K562 (cell line): ENCODE results near the gene PACRG. TPM values are rescaled to one million over a fixed set of nuclear protein-coding genes. Genes with fewer than 3 reads are reported as not detected.

Experiments used
- DIDO1 ChIP-seq: fragments of 450-650 bp; IDR thresholded peaks from 2 replicates; pipeline ENCODE4 v1.6.1; 2016; ENCODE audit warnings: low read depth, missing biosample characterization, missing genetic modification characterization
- NRF1 ChIP-seq, 2 experiments: fragments of 450-650 bp; IDR thresholded peaks in 1 of 2; conservative IDR thresholded peaks in 1 of 2; 2 replicates each; pipeline ENCODE4 v1.6.1; 2014; ENCODE audit warnings: mild to moderate bottlenecking in 2 of 2
- SIN3A ChIP-seq, 2 experiments: fragments of 150-350 bp in 1 of 2; IDR thresholded peaks; 2 replicates each; pipeline ENCODE4 v1.6.1; 2011 to 2016; ENCODE audit warnings: borderline replicate concordance in 2 of 2, low read depth in 2 of 2, low read length in 2 of 2, mild to moderate bottlenecking in 2 of 2, moderate library complexity in 2 of 2; ENCODE audit not compliant: control insufficient read depth in 1 of 2
- SMARCA5 ChIP-seq: fragments of 450-650 bp; IDR thresholded peaks from 2 replicates; pipeline ENCODE4 v1.6.1; 2016
- TCF7 ChIP-seq: sonication (generic); IDR thresholded peaks from 2 replicates; pipeline ENCODE4 v1.6.1; 2016; ENCODE audit warnings: antibody characterized with exemption, borderline replicate concordance
- U2AF1 ChIP-seq: fragments of 200-400 bp; formaldehyde crosslinking; optimal IDR thresholded peaks from 2 replicates; pipeline ENCODE3; 2017; ENCODE audit warnings: mild to moderate bottlenecking, low read depth, low read length, moderate library complexity
- XRCC3 ChIP-seq: fragments of 450-650 bp; IDR thresholded peaks from 2 replicates; pipeline ENCODE4 v1.6.1; 2017; ENCODE audit warnings: mild to moderate bottlenecking, moderate library complexity
- polyA plus RNA-seq, 8 experiments: library from polyadenylated mRNA; depleted of rRNA in 4 of 8; stranded (reverse) in 5 of 8; unstranded in 3 of 8; fragments of >200 nt; fragmentation: Nextera tagmentation in 2 of 8; fragmentation: Illumina TruSeq in 1 of 8; extraction: Ambion mirVana in 2 of 8; extraction: Trizol in 1 of 8; gene quantifications; 2 replicates each; pipeline versions ENCODE4 v1.2.1 to v1.2.3, GENCODE V29; 2011 to 2014; ENCODE audit warnings: inconsistent platforms in 1 of 8, missing spikeins in 1 of 8
- total RNA-seq, 7 experiments: library from RNA; depleted of rRNA in 6 of 7; stranded (reverse); fragments of >200 nt in 6 of 7; fragmentation: Illumina TruSeq in 2 of 7; extraction: Trizol in 2 of 7; gene quantifications; 2 replicates each; pipeline versions ENCODE4 v1.2.1 to v1.2.3, GENCODE V29; 2011 to 2021; ENCODE audit warnings: low replicate concordance in 1 of 7
- TF ChIP-seq, protein P1 (sequence below): fragments of 250-450 bp; sonication (Bioruptor Pico); IDR thresholded peaks from 2 replicates; pipeline ENCODE4 v1.8.0; 2021; ENCODE audit warnings: moderate library complexity, mild to moderate bottlenecking, inconsistent platforms
- TF ChIP-seq, protein P2 (sequence below): fragments of 450-650 bp; formaldehyde crosslinking; IDR thresholded peaks from 2 replicates; pipeline ENCODE4 v1.4.0; 2020; ENCODE audit warnings: mild to moderate bottlenecking, moderate library complexity
- TF ChIP-seq, protein P3 (sequence below): fragments of 250-450 bp; sonication (Bioruptor Pico); IDR thresholded peaks from 2 replicates; pipeline ENCODE4 v1.8.0; 2022; ENCODE audit warnings: moderate library complexity, mild to moderate bottlenecking, inconsistent platforms
- TF ChIP-seq, protein P4 (sequence below): fragments of 450-650 bp; IDR thresholded peaks from 2 replicates; pipeline ENCODE4 v1.6.1; 2016; ENCODE audit warnings: borderline replicate concordance
- TF ChIP-seq, protein P5 (sequence below), 2 experiments: fragments of 450-650 bp; IDR thresholded peaks; 2 replicates each; pipeline ENCODE4 v1.6.1; 2016

The PACRG gene
- total and polyA plus RNA-seq, 9 of the 15 experiments (the other 6 are each of a cell fraction or from before 2014, with no cell fraction given) = 0.04 TPM; not detected in 8

DNA sequence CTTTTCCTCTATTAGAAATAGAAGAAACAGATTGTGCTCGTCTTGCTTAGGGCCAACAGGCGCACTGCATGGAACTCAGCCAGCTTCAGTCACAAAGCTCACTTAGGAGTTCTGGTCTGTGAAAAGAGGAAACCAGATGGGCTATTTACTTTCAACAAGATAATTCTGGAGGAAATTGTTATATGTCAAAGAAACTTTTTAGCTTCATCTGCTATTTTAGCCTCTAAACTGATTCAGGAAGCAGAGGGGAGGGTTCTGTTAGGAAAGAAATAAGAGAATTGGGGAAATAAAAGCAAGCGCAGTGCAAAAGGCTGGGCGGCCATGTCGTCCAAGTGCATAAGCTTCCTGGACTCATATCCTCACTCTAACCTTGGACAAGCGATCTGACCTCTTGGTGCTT is 21.5 kb upstream of the PACRG start (continued):
- TF ChIP-seq XRCC3 (no peak), SMARCA5 (no peak), NRF1 (conservative IDR thresholded peaks at IDR 0.05 in 1 of 2, IDR thresholded peaks at IDR 0.05 in 1 of 2) (no peak), U2AF1 (no peak), DIDO1 (tag) (no peak), SIN3A (IDR thresholded peaks at IDR 0.05; ENCODE audit: borderline replicate concordance in 2 of 2, control insufficient read depth in 1 of 2, low read depth in 2 of 2, low read length in 2 of 2) (no peak), TCF7 (no peak)
- TF ChIP-seq, protein P1, sequence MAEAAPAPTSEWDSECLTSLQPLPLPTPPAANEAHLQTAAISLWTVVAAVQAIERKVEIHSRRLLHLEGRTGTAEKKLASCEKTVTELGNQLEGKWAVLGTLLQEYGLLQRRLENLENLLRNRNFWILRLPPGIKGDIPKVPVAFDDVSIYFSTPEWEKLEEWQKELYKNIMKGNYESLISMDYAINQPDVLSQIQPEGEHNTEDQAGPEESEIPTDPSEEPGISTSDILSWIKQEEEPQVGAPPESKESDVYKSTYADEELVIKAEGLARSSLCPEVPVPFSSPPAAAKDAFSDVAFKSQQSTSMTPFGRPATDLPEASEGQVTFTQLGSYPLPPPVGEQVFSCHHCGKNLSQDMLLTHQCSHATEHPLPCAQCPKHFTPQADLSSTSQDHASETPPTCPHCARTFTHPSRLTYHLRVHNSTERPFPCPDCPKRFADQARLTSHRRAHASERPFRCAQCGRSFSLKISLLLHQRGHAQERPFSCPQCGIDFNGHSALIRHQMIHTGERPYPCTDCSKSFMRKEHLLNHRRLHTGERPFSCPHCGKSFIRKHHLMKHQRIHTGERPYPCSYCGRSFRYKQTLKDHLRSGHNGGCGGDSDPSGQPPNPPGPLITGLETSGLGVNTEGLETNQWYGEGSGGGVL = no peak
- TF ChIP-seq, protein P2, sequence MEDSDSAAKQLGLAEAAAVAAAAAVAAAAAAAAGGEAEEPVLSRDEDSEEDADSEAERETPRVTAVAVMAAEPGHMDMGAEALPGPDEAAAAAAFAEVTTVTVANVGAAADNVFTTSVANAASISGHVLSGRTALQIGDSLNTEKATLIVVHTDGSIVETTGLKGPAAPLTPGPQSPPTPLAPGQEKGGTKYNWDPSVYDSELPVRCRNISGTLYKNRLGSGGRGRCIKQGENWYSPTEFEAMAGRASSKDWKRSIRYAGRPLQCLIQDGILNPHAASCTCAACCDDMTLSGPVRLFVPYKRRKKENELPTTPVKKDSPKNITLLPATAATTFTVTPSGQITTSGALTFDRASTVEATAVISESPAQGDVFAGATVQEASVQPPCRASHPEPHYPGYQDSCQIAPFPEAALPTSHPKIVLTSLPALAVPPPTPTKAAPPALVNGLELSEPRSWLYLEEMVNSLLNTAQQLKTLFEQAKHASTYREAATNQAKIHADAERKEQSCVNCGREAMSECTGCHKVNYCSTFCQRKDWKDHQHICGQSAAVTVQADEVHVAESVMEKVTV (CRISPR knock-in tag) = no peak
- TF ChIP-seq, protein P3, sequence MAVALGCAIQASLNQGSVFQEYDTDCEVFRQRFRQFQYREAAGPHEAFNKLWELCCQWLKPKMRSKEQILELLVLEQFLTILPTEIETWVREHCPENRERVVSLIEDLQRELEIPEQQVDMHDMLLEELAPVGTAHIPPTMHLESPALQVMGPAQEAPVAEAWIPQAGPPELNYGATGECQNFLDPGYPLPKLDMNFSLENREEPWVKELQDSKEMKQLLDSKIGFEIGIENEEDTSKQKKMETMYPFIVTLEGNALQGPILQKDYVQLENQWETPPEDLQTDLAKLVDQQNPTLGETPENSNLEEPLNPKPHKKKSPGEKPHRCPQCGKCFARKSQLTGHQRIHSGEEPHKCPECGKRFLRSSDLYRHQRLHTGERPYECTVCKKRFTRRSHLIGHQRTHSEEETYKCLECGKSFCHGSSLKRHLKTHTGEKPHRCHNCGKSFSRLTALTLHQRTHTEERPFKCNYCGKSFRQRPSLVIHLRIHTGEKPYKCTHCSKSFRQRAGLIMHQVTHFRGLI (CRISPR knock-in tag) = no peak
- TF ChIP-seq, protein P4, sequence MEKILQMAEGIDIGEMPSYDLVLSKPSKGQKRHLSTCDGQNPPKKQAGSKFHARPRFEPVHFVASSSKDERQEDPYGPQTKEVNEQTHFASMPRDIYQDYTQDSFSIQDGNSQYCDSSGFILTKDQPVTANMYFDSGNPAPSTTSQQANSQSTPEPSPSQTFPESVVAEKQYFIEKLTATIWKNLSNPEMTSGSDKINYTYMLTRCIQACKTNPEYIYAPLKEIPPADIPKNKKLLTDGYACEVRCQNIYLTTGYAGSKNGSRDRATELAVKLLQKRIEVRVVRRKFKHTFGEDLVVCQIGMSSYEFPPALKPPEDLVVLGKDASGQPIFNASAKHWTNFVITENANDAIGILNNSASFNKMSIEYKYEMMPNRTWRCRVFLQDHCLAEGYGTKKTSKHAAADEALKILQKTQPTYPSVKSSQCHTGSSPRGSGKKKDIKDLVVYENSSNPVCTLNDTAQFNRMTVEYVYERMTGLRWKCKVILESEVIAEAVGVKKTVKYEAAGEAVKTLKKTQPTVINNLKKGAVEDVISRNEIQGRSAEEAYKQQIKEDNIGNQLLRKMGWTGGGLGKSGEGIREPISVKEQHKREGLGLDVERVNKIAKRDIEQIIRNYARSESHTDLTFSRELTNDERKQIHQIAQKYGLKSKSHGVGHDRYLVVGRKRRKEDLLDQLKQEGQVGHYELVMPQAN = no peak
- TF ChIP-seq, protein P5, sequence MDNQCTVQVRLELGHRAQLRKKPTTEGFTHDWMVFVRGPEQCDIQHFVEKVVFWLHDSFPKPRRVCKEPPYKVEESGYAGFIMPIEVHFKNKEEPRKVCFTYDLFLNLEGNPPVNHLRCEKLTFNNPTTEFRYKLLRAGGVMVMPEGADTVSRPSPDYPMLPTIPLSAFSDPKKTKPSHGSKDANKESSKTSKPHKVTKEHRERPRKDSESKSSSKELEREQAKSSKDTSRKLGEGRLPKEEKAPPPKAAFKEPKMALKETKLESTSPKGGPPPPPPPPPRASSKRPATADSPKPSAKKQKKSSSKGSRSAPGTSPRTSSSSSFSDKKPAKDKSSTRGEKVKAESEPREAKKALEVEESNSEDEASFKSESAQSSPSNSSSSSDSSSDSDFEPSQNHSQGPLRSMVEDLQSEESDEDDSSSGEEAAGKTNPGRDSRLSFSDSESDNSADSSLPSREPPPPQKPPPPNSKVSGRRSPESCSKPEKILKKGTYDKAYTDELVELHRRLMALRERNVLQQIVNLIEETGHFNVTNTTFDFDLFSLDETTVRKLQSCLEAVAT (IDR thresholded peaks at IDR 0.05) = no peak
